K562 (cell line): ENCODE results near the gene MT4. TPM values are rescaled to one million over a fixed set of nuclear protein-coding genes. Genes with fewer than 3 reads are reported as not detected.

Experiments used
- ATAC-seq: fragments of 200-7000 bp; cut with Tn5 transposase; 3 replicates; pipeline ENCODE4 v1.9.1; 2020; ENCODE audit warnings: moderate library complexity
- BruUV-seq: library from RNA; stranded (reverse); fragments of 400-500 nt; replicated peaks from 2 replicates; lab custom pipeline; 2021; lab: Mats Ljungman, UMichigan
- CTCF ChIA-PET: fragments of 300-600 bp; formaldehyde crosslinking; extraction: SDS; loops from one replicate; lab custom pipeline; 2021; ENCODE audit warnings: low intra/inter-chr PET ratio; lab: Yijun Ruan, JAX
- POLR2A ChIA-PET: fragments of 300-600, 350-650 bp; sonication (Branson Sonifier 250); formaldehyde crosslinking; extraction: SDS; loops from one replicate; lab custom pipeline; 2021; ENCODE audit warnings: antibody characterized with exemption, inconsistent platforms; lab: Yijun Ruan, JAX
- DNase-seq, 4 experiments: peaks; one replicate each; pipeline versions ENCODE4 v3.0.0 to v3.0.0-alpha.2; 2011 to 2018; ENCODE audit warnings: low spot score in 3 of 4, mixed read lengths in 3 of 4; ENCODE audit errors: extremely low read depth in 1 of 4
- FAIRE-seq: peaks from 2 replicates; lab custom pipeline; 2011; peaks lifted over from hg19 to GRCh38; lab: Jason Lieb, UNC
- H2AFZ ChIP-seq: 2 replicates; pipeline ENCODE4 v1.6.0; 2011; ENCODE audit warnings: low read depth, low read length, control low read depth, inconsistent platforms
- H3K27ac ChIP-seq: fragments of 200-600 bp; 3 replicates; pipeline ENCODE4 v1.8.0; 2011; ENCODE audit warnings: low read depth, mild to moderate bottlenecking, control low read depth, inconsistent platforms, low read length, moderate library complexity, mixed read lengths; ENCODE audit errors: extremely low read depth
- H3K27me3 ChIP-seq, 2 experiments: fragments of 300-600 bp in 1 of 2; 2 replicates in 1 of 2; 3 replicates in 1 of 2; pipeline versions ENCODE4 v1.6.0 to v1.8.0; 2011; ENCODE audit warnings: inconsistent platforms in 2 of 2, low read length in 2 of 2, mild to moderate bottlenecking in 1 of 2, mixed read lengths in 1 of 2, moderate library complexity in 1 of 2; ENCODE audit not compliant: control insufficient read depth in 2 of 2, insufficient read depth in 2 of 2
- H3K36me3 ChIP-seq: fragments of 300-600 bp; 3 replicates; pipeline ENCODE4 v1.8.0; 2011; ENCODE audit warnings: mild to moderate bottlenecking, low read length, inconsistent platforms; ENCODE audit not compliant: control insufficient read depth, insufficient read depth
- H3K4me1 ChIP-seq, 2 experiments: fragments of 200-600 bp in 1 of 2; replicated peaks in 1 of 2; 2 replicates in 1 of 2; 3 replicates in 1 of 2; pipeline versions ENCODE4 v1.5.1 to v1.8.0; 2011; ENCODE audit warnings: inconsistent platforms in 2 of 2, low read length in 2 of 2, mild to moderate bottlenecking in 1 of 2, mixed read lengths in 1 of 2, moderate library complexity in 1 of 2; ENCODE audit not compliant: control insufficient read depth in 2 of 2, insufficient read depth in 2 of 2
- H3K4me2 ChIP-seq: 2 replicates; pipeline ENCODE4 v1.6.1; 2011; ENCODE audit warnings: low read length, control low read depth, inconsistent platforms, mixed read lengths; ENCODE audit not compliant: insufficient read depth
- H3K4me3 ChIP-seq: fragments of 200-600 bp; sonication (generic), shearing (Covaris generic); 2 replicates; pipeline ENCODE4 v1.5.1; 2016; ENCODE audit warnings: control low read depth, inconsistent platforms
- H3K79me2 ChIP-seq: fragments of 200-600 bp; 3 replicates; pipeline ENCODE4 v1.8.0; 2011; ENCODE audit warnings: low read length, inconsistent platforms; ENCODE audit not compliant: control insufficient read depth, insufficient read depth
- H3K9ac ChIP-seq, 2 experiments: 2 replicates each; pipeline versions ENCODE4 v1.6.0 to v1.6.1; 2011; ENCODE audit warnings: low read depth in 2 of 2, low read length in 2 of 2, control low read depth in 1 of 2, inconsistent platforms in 1 of 2, mild to moderate bottlenecking in 1 of 2, mixed read lengths in 1 of 2; ENCODE audit not compliant: insufficient read depth in 1 of 2
- H3K9me1 ChIP-seq: one replicate; pipeline ENCODE4 v1.6.0; 2011; ENCODE audit warnings: inconsistent platforms, mild to moderate bottlenecking, low read length, moderate library complexity; ENCODE audit not compliant: control insufficient read depth, insufficient read depth
- H3K9me3 ChIP-seq: replicated peaks from 2 replicates; pipeline ENCODE4 v1.5.1; 2011; ENCODE audit warnings: low read depth, low read length, inconsistent platforms; ENCODE audit not compliant: control insufficient read depth, insufficient read depth
- H4K20me1 ChIP-seq: replicated peaks from 2 replicates; pipeline ENCODE4 v1.6.1; 2011; ENCODE audit warnings: low read length, inconsistent platforms, mixed read lengths; ENCODE audit not compliant: control insufficient read depth, insufficient read depth
- ARNT ChIP-seq, 2 experiments: fragments of 450-650 bp; IDR thresholded peaks; 2 replicates each; pipeline ENCODE4 v1.6.1; 2016; ENCODE audit warnings: mild to moderate bottlenecking in 1 of 2
- FOXM1 ChIP-seq, 2 experiments: fragments of 450-650 bp in 1 of 2; sonication (generic) in 1 of 2; formaldehyde crosslinking in 1 of 2; IDR thresholded peaks; 2 replicates each; pipeline versions ENCODE4 v1.6.1 to v1.9.0; 2017 to 2022; ENCODE audit warnings: low read depth in 2 of 2, mild to moderate bottlenecking in 2 of 2, missing genetic modification reagents in 1 of 2, moderate library complexity in 1 of 2
- HNRNPLL ChIP-seq: fragments of 200-400 bp; formaldehyde crosslinking; IDR thresholded peaks from 2 replicates; pipeline ENCODE4 v1.6.1; 2017; ENCODE audit warnings: low read length, low read depth, mild to moderate bottlenecking; ENCODE audit not compliant: poor library complexity, severe bottlenecking
- RBM25 ChIP-seq: fragments of 200-400 bp; formaldehyde crosslinking; IDR thresholded peaks from 2 replicates; pipeline ENCODE4 v1.6.1; 2018; ENCODE audit warnings: low read length, low read depth, moderate library complexity; ENCODE audit not compliant: severe bottlenecking
- RFX1 ChIP-seq: fragments of 450-650 bp; IDR thresholded peaks from 2 replicates; pipeline ENCODE4 v1.6.1; 2016; ENCODE audit warnings: mild to moderate bottlenecking, moderate library complexity
- ZNF655 ChIP-seq: fragments of 250-450 bp; sonication (Bioruptor Pico); IDR thresholded peaks from 2 replicates; pipeline ENCODE4 v1.5.0; 2021
- ZNF77 ChIP-seq: fragments of 250-450 bp; sonication (Bioruptor Pico); IDR thresholded peaks from 2 replicates; pipeline ENCODE4 v1.5.0; 2020
- WGBS: fragments of 100-300 bp; shearing (Covaris generic); methylation state at CpG from one replicate; pipeline ENCODE4 v1.1.6; 2016; ENCODE audit warnings: low coverage, mixed read lengths; ENCODE audit not compliant: insufficient coverage; ENCODE audit errors: missing lambda C conversion rate; 5-methylcytosine and 5-hydroxymethylcytosine counted together
- in situ Hi-C: fragments of 300-500 bp; cut with MboI; formaldehyde crosslinking; loops from 4 replicates; pipeline ENCODE4 v1.15.0; 2018; ENCODE audit warnings: inconsistent platforms, mixed read lengths
- intact Hi-C: fragments of 100-400 bp; cut with micrococcal nuclease; formaldehyde crosslinking; loops from 2 replicates; pipeline ENCODE4 v1.14.2; 2022
- polyA plus RNA-seq, 8 experiments: library from polyadenylated mRNA; depleted of rRNA in 4 of 8; stranded (reverse) in 5 of 8; unstranded in 3 of 8; fragments of >200 nt; fragmentation: Nextera tagmentation in 2 of 8; fragmentation: Illumina TruSeq in 1 of 8; extraction: Ambion mirVana in 2 of 8; extraction: Trizol in 1 of 8; gene quantifications; 2 replicates each; pipeline versions ENCODE4 v1.2.1 to v1.2.3, GENCODE V29; 2011 to 2014; ENCODE audit warnings: inconsistent platforms in 1 of 8, missing spikeins in 1 of 8
- total RNA-seq, 7 experiments: library from RNA; depleted of rRNA in 6 of 7; stranded (reverse); fragments of >200 nt in 6 of 7; fragmentation: Illumina TruSeq in 2 of 7; extraction: Trizol in 2 of 7; gene quantifications; 2 replicates each; pipeline versions ENCODE4 v1.2.1 to v1.2.3, GENCODE V29; 2011 to 2021; ENCODE audit warnings: low replicate concordance in 1 of 7

MT4 gene
- total and polyA plus RNA-seq, 9 of the 15 experiments (the other 6 are each of a cell fraction or from before 2014, with no cell fraction given): not detected

DNA sequence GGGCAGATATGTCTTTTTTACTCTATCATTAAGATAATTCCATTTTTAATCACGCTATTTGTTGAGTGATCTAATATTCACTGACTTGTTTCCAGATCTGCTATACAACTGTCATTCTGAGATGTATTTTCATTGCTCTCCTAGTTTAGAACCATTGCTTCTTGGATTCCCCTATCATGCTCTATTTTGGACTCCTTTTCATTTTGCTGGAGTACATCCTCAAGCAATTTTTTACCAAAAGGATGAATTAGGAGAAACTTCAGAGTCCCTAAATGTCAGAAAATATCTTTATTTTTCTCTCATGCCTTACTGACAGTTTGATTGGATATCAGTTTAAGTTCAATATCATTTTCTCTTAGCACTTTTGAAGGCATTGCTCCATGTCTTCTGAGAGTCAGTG, 9.8 kb downstream of the MT4 start:
- FAIRE-seq: no peak
- no peaks in the 10 kb centered on the region for H3K4me1 ChIP-seq
- no peak overlapping the region for H3K4me3 ChIP-seq
- H3K27ac ChIP-seq: no peak overlapping the region
- intact Hi-C loops: loop anchor here (10.0 kb wide), 1 partner anchor 210 kb away; no protein-coding TSS in a partner anchor
- H3K36me3 ChIP-seq: no peaks in the 10 kb centered on the region
- H3K9ac ChIP-seq: no peak overlapping the region
- no peak for DNase-seq
- no peaks in the 10 kb centered on the region for H3K9me1 ChIP-seq
- H2AFZ ChIP-seq: no peak overlapping the region
- ATAC-seq: no peak
- H3K27me3 ChIP-seq: peaks cover 10 to 16% of the 10 kb centered on the region in 2 experiments; a peak in 4 of 5 replicates
- H3K4me2 ChIP-seq: no peak overlapping the region
- H3K9me3 ChIP-seq: 0 out of 2 replicates have a peak, but pooled peaks cover 2% of the 10 kb centered on the region
- ChIA-PET POLR2A (no interaction called here), CTCF (no interaction called here)
- TF ChIP-seq FOXM1 (IDR thresholded peaks at IDR 0.05; ENCODE audit: low read depth): no peak
- no peak for TF ChIP-seq FOXM1 (CRISPR knock-in tag; IDR thresholded peaks at IDR 0.05; ENCODE audit: low read depth)
- no peak for TF ChIP-seq RFX1
- TF ChIP-seq RBM25: peak; percentile 66
- TF ChIP-seq ARNT (IDR thresholded peaks at IDR 0.05): no peak
- no peak for TF ChIP-seq ZNF77 (CRISPR knock-in tag)
- no peak for TF ChIP-seq HNRNPLL
- TF ChIP-seq ZNF655: no peak
- no peaks in the 10 kb centered on the region for H4K20me1 ChIP-seq
- in situ Hi-C loops: loop anchor here (5.0 kb wide), 1 partner anchor 128 kb away; no protein-coding TSS in a partner anchor
- no TSS peak for BruUV-seq
- 5% methylated on average over 1 of the region's 1 CpG for WGBS
- no peaks in the 10 kb centered on the region for H3K79me2 ChIP-seq
